Measurements from ENCODE around the gene TEKT5. TPM values are rescaled to one million over a fixed set of nuclear protein-coding genes. Genes with fewer than 3 reads are reported as not detected.

TEKT5 gene
- total RNA-seq, 2 donors from 2014 or later, result 0.50 to 0.52 TPM

- DNase-seq (no peak), ATAC-seq (no peak)
- intact Hi-C loops (cut with DNase I, micrococcal nuclease), result no loop called here
These were observed 76.0 kb downstream of the TEKT5 start for GRCh38 chr16:10618710-10619209.

- DNase-seq (no peak), ATAC-seq (no peak)
- intact Hi-C loops (cut with DNase I, micrococcal nuclease), result no loop called here
These were observed 76.9 kb downstream of the TEKT5 start for GRCh38 chr16:10617662-10618420.

- intact Hi-C loops (cut with DNase I, micrococcal nuclease), result no loop called here
- ATAC-seq, result peak; percentile 74
- DNase-seq, result peak; percentile 83 to 84
These were observed 77.7 kb downstream of the TEKT5 start for GRCh38 chr16:10616756-10617640.

GRCh38 chr16:10616419-10616755, 78.3 kb downstream of the TEKT5 start:
- ATAC-seq (no peak), DNase-seq (no peak)
- intact Hi-C loops (cut with DNase I, micrococcal nuclease), result no loop called here

GRCh38 chr16:10614685-10615084, 80.0 kb downstream of the TEKT5 start:
- ATAC-seq (no peak), DNase-seq (no peak)
- intact Hi-C loops (cut with DNase I, micrococcal nuclease), result no loop called here

GRCh38 chr16:10613785-10614485, 80.8 kb downstream of the TEKT5 start:
- ATAC-seq (no peak), DNase-seq (no peak)
- intact Hi-C loops (cut with DNase I, micrococcal nuclease), result no loop called here

- ATAC-seq, result no peak
- intact Hi-C loops (cut with DNase I, micrococcal nuclease), result no loop called here
- no peak for DNase-seq
These were observed 82.0 kb downstream of the TEKT5 start for GRCh38 chr16:10612649-10613179.

- ATAC-seq (no peak), DNase-seq (no peak)
- intact Hi-C loops (cut with DNase I, micrococcal nuclease), result no loop called here
These were observed 82.8 kb downstream of the TEKT5 start for GRCh38 chr16:10611825-10612342.

- ATAC-seq, result peak; percentile 78
- DNase-seq, result no peak
- intact Hi-C loops (cut with DNase I, micrococcal nuclease), result no loop called here
These were observed 84.1 kb downstream of the TEKT5 start for GRCh38 chr16:10610499-10611184.

- intact Hi-C loops (cut with DNase I, micrococcal nuclease), result no loop called here
- DNase-seq (no peak), ATAC-seq (no peak)
These were observed 85.3 kb downstream of the TEKT5 start for GRCh38 chr16:10609402-10609774.

GRCh38 chr16:10608687-10609401, 85.9 kb downstream of the TEKT5 start:
- ATAC-seq, result no peak
- intact Hi-C loops (cut with DNase I, micrococcal nuclease), result no loop called here
- no peak for DNase-seq

- ATAC-seq (no peak), DNase-seq (no peak)
- intact Hi-C loops (cut with DNase I, micrococcal nuclease), result no loop called here
These were observed 87.6 kb downstream of the TEKT5 start for GRCh38 chr16:10607157-10607556.

- no peak for DNase-seq
- intact Hi-C loops (cut with DNase I, micrococcal nuclease), result no loop called here
- ATAC-seq, result no peak
These were observed 88.1 kb downstream of the TEKT5 start for GRCh38 chr16:10606607-10607006.

- no peak for ATAC-seq
- intact Hi-C loops (cut with DNase I, micrococcal nuclease), result no loop called here
- no peak for DNase-seq
These were observed 89.1 kb downstream of the TEKT5 start for GRCh38 chr16:10605636-10606035.

GRCh38 chr16:10601444-10602408, 93.0 kb downstream of the TEKT5 start:
- ATAC-seq, result peak; percentile 41
- intact Hi-C loops (cut with DNase I, micrococcal nuclease), result no loop called here
- DNase-seq, result peak; percentile 75 to 78

- intact Hi-C loops (cut with DNase I, micrococcal nuclease), result no loop called here
- DNase-seq (no peak), ATAC-seq (no peak)
These were observed 93.8 kb downstream of the TEKT5 start for GRCh38 chr16:10600782-10601443.
